K562 (cell line): ENCODE results near the gene ITGAV. TPM values are rescaled to one million over a fixed set of nuclear protein-coding genes. Genes with fewer than 3 reads are reported as not detected.

Experiments
- ELF4 ChIP-seq: fragments of 450-650 bp; formaldehyde crosslinking; IDR thresholded peaks from 2 replicates; pipeline ENCODE4 v1.4.0; 2022; ENCODE audit warnings: missing genetic modification characterization
- FIP1L1 ChIP-seq: fragments of 200-400 bp; formaldehyde crosslinking; IDR thresholded peaks from 2 replicates; pipeline ENCODE4 v1.6.1; 2018; ENCODE audit warnings: mild to moderate bottlenecking, low read depth, low read length; ENCODE audit not compliant: poor library complexity, severe bottlenecking
- FOXM1 ChIP-seq, 2 experiments: fragments of 450-650 bp in 1 of 2; sonication (generic) in 1 of 2; formaldehyde crosslinking in 1 of 2; IDR thresholded peaks; 2 replicates each; pipeline versions ENCODE4 v1.6.1 to v1.9.0; 2017 to 2022; ENCODE audit warnings: low read depth in 2 of 2, mild to moderate bottlenecking in 2 of 2, missing genetic modification reagents in 1 of 2, moderate library complexity in 1 of 2
- HIVEP1 ChIP-seq: fragments of 250-450 bp; sonication (Bioruptor Pico); IDR thresholded peaks from 2 replicates; pipeline ENCODE4 v1.4.0; 2020; ENCODE audit warnings: mild to moderate bottlenecking
- KLF6 ChIP-seq: fragments of 250-450 bp; sonication (Bioruptor Pico); IDR thresholded peaks from 2 replicates; pipeline ENCODE4 v1.4.0; 2020; ENCODE audit warnings: mild to moderate bottlenecking, moderate library complexity, borderline replicate concordance
- NELFE ChIP-seq: IDR thresholded peaks from 2 replicates; pipeline ENCODE4 v1.6.1; 2011; ENCODE audit warnings: mild to moderate bottlenecking; ENCODE audit not compliant: insufficient read depth, insufficient read length
- PHB ChIP-seq: fragments of 250-450 bp; sonication (Bioruptor Pico); IDR thresholded peaks from 2 replicates; pipeline ENCODE4 v1.5.0; 2021
- POLR2G ChIP-seq: fragments of 200-400 bp; formaldehyde crosslinking; IDR thresholded peaks from 2 replicates; pipeline ENCODE4 v1.6.1; 2017; ENCODE audit warnings: low read depth, mild to moderate bottlenecking, antibody characterized with exemption, low read length, moderate library complexity
- PTTG1 ChIP-seq: fragments of 450-650 bp; IDR thresholded peaks from 2 replicates; pipeline ENCODE4 v1.6.1; 2016; ENCODE audit warnings: low read depth, mild to moderate bottlenecking, missing genetic modification characterization, missing compliant biosample characterization
- SOX6 ChIP-seq: fragments of 450-650 bp; IDR thresholded peaks from 2 replicates; pipeline ENCODE4 v1.6.1; 2014; ENCODE audit warnings: mild to moderate bottlenecking
- ZBTB1 ChIP-seq: sonication (generic); formaldehyde crosslinking; IDR thresholded peaks from 2 replicates; pipeline ENCODE4 v1.8.1; 2023; ENCODE audit warnings: missing genetic modification reagents, low read depth, mild to moderate bottlenecking, borderline replicate concordance
- ZFX ChIP-seq: sonication (generic); formaldehyde crosslinking; IDR thresholded peaks from 2 replicates; pipeline ENCODE4 v1.8.0; 2022; ENCODE audit warnings: mild to moderate bottlenecking, missing genetic modification reagents, moderate library complexity
- ZNF41 ChIP-seq: fragments of 250-450 bp; sonication (Bioruptor Pico); conservative IDR thresholded peaks from 2 replicates; pipeline ENCODE4 v1.4.0; 2020; ENCODE audit warnings: mild to moderate bottlenecking
- ZNF668 ChIP-seq: fragments of 250-450 bp; sonication (Bioruptor Pico); IDR thresholded peaks from 2 replicates; pipeline ENCODE4 v1.8.0; 2022; ENCODE audit warnings: mild to moderate bottlenecking, inconsistent platforms
- ZNF778 ChIP-seq: fragments of 450-650 bp; formaldehyde crosslinking; IDR thresholded peaks from 2 replicates; pipeline ENCODE4 v1.4.0; 2020; ENCODE audit warnings: mild to moderate bottlenecking, moderate library complexity
- ZNF79 ChIP-seq: fragments of 250-450 bp; sonication (Bioruptor Pico); IDR thresholded peaks from 2 replicates; pipeline ENCODE4 v1.4.0; 2020; ENCODE audit warnings: low read depth, mild to moderate bottlenecking, moderate library complexity
- polyA plus RNA-seq, 8 experiments: library from polyadenylated mRNA; depleted of rRNA in 4 of 8; stranded (reverse) in 5 of 8; unstranded in 3 of 8; fragments of >200 nt; fragmentation: Nextera tagmentation in 2 of 8; fragmentation: Illumina TruSeq in 1 of 8; extraction: Ambion mirVana in 2 of 8; extraction: Trizol in 1 of 8; gene quantifications; 2 replicates each; pipeline versions ENCODE4 v1.2.1 to v1.2.3, GENCODE V29; 2011 to 2014; ENCODE audit warnings: inconsistent platforms in 1 of 8, missing spikeins in 1 of 8
- total RNA-seq, 7 experiments: library from RNA; depleted of rRNA in 6 of 7; stranded (reverse); fragments of >200 nt in 6 of 7; fragmentation: Illumina TruSeq in 2 of 7; extraction: Trizol in 2 of 7; gene quantifications; 2 replicates each; pipeline versions ENCODE4 v1.2.1 to v1.2.3, GENCODE V29; 2011 to 2021; ENCODE audit warnings: low replicate concordance in 1 of 7
- TF ChIP-seq, protein P1 (sequence below): fragments of 450-650 bp; IDR thresholded peaks from 2 replicates; pipeline ENCODE4 v1.6.1; 2016; ENCODE audit warnings: mild to moderate bottlenecking, moderate library complexity

ITGAV gene
- total and polyA plus RNA-seq, 9 of the 15 experiments (the other 6 are each of a cell fraction or from before 2014, with no cell fraction given), result 3.7 to 17.7 (median 10.7) TPM

DNA sequence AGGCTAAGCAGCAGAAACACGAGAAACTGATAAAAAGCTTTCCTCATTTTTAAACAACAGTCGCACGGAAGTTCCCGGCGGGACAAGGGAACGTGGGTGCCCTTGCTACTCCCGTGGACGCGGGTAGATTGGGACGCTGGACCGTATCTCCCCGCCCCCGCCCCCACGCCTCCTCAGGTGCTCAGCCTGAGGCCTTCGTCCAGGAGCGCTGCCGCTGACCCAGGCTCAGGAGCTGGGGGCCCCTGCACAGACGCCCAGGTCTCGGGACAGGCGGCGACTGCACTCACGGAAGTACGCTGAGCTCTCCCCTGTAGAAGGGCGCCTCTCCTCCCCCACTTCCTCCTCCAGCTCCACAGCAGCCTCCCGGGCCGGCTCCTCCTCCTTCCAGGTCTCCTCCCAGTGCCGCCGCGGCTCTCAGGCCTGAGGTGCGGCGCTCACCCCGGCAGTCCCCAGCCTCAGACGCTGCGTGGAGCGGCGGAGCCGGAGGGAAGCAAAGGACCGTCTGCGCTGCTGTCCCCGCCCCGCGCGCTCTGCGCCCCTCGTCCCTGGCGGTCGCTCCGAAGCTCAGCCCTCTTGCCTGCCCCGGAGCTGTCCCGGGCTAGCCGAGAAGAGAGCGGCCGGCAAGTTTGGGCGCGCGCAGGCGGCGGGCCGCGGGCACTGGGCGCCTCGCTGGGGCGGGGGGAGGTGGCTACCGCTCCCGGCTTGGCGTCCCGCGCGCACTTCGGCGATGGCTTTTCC lies at the start of gene ITGAV (continued):
- TF ChIP-seq ZBTB1 (0 out of 2 replicates have a peak, but pooled peaks have one; percentile 20), PTTG1 (tag) (no peak), FIP1L1 (peak; percentile 89), KLF6 (no peak), HIVEP1 (CRISPR knock-in tag) (no peak), POLR2G (peak; percentile 99), NELFE (no peak), ZNF778 (CRISPR knock-in tag) (no peak), PHB (CRISPR knock-in tag) (no peak), ELF4 (CRISPR knock-in tag) (peak; percentile 60; the same call in 1 of the 2 replicates), ZFX (CRISPR knock-in tag) (peak; percentile 97), FOXM1 (IDR thresholded peaks at IDR 0.05; ENCODE audit: low read depth) (no peak), FOXM1 (CRISPR knock-in tag; IDR thresholded peaks at IDR 0.05; ENCODE audit: low read depth) (peak; percentile 51; the same call in 1 of the 2 replicates), SOX6 (peak; percentile 74), ZNF41 (no peak), ZNF668 (CRISPR knock-in tag) (no peak), ZNF79 (CRISPR knock-in tag) (0 out of 2 replicates have a peak, but pooled peaks have one; percentile 20)
- TF ChIP-seq, protein P1, sequence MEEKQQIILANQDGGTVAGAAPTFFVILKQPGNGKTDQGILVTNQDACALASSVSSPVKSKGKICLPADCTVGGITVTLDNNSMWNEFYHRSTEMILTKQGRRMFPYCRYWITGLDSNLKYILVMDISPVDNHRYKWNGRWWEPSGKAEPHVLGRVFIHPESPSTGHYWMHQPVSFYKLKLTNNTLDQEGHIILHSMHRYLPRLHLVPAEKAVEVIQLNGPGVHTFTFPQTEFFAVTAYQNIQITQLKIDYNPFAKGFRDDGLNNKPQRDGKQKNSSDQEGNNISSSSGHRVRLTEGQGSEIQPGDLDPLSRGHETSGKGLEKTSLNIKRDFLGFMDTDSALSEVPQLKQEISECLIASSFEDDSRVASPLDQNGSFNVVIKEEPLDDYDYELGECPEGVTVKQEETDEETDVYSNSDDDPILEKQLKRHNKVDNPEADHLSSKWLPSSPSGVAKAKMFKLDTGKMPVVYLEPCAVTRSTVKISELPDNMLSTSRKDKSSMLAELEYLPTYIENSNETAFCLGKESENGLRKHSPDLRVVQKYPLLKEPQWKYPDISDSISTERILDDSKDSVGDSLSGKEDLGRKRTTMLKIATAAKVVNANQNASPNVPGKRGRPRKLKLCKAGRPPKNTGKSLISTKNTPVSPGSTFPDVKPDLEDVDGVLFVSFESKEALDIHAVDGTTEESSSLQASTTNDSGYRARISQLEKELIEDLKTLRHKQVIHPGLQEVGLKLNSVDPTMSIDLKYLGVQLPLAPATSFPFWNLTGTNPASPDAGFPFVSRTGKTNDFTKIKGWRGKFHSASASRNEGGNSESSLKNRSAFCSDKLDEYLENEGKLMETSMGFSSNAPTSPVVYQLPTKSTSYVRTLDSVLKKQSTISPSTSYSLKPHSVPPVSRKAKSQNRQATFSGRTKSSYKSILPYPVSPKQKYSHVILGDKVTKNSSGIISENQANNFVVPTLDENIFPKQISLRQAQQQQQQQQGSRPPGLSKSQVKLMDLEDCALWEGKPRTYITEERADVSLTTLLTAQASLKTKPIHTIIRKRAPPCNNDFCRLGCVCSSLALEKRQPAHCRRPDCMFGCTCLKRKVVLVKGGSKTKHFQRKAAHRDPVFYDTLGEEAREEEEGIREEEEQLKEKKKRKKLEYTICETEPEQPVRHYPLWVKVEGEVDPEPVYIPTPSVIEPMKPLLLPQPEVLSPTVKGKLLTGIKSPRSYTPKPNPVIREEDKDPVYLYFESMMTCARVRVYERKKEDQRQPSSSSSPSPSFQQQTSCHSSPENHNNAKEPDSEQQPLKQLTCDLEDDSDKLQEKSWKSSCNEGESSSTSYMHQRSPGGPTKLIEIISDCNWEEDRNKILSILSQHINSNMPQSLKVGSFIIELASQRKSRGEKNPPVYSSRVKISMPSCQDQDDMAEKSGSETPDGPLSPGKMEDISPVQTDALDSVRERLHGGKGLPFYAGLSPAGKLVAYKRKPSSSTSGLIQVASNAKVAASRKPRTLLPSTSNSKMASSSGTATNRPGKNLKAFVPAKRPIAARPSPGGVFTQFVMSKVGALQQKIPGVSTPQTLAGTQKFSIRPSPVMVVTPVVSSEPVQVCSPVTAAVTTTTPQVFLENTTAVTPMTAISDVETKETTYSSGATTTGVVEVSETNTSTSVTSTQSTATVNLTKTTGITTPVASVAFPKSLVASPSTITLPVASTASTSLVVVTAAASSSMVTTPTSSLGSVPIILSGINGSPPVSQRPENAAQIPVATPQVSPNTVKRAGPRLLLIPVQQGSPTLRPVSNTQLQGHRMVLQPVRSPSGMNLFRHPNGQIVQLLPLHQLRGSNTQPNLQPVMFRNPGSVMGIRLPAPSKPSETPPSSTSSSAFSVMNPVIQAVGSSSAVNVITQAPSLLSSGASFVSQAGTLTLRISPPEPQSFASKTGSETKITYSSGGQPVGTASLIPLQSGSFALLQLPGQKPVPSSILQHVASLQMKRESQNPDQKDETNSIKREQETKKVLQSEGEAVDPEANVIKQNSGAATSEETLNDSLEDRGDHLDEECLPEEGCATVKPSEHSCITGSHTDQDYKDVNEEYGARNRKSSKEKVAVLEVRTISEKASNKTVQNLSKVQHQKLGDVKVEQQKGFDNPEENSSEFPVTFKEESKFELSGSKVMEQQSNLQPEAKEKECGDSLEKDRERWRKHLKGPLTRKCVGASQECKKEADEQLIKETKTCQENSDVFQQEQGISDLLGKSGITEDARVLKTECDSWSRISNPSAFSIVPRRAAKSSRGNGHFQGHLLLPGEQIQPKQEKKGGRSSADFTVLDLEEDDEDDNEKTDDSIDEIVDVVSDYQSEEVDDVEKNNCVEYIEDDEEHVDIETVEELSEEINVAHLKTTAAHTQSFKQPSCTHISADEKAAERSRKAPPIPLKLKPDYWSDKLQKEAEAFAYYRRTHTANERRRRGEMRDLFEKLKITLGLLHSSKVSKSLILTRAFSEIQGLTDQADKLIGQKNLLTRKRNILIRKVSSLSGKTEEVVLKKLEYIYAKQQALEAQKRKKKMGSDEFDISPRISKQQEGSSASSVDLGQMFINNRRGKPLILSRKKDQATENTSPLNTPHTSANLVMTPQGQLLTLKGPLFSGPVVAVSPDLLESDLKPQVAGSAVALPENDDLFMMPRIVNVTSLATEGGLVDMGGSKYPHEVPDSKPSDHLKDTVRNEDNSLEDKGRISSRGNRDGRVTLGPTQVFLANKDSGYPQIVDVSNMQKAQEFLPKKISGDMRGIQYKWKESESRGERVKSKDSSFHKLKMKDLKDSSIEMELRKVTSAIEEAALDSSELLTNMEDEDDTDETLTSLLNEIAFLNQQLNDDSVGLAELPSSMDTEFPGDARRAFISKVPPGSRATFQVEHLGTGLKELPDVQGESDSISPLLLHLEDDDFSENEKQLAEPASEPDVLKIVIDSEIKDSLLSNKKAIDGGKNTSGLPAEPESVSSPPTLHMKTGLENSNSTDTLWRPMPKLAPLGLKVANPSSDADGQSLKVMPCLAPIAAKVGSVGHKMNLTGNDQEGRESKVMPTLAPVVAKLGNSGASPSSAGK, result 0 out of 2 replicates have a peak, but pooled peaks have one; percentile 14
